ENCODE data around the gene CDH23.

The CDH23 gene

GRCh38 chr10:71746344-71747037 is 349.8 kb downstream of the CDH23 start:
- no peak for DNase-seq (ENCODE audit: extremely low read depth in 1 of 2, low read depth in 1 of 2)

DNA sequence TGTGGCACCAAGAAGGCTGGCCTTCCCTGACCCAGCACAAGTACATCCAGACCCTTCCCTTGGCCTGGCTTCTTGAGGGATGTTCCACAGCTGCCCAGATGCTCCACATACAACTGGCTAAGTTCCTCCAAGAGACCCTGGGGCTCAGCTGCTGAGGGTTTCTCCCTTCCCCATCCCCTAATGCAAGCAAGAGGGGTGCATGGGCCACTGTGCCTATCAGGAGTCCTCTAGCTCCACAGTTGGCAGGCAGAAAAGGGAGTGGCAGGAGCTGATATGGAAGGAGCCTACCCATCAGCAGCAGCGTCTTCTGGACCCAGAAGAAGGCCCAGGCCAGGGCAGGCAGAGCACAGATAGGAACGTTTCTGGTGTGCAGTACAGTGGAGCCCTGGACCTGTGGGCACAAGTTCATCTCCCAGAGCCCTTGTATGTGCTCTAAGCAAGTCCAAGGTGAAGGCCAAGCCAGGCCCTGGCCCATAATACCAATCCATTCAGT is 350.4 kb downstream of the CDH23 start:
- DNase-seq (ENCODE audit: extremely low read depth in 1 of 2, low read depth in 1 of 2): no peak

GRCh38 chr10:71747551-71748523 is 351.1 kb downstream of the CDH23 start:
- no peak for DNase-seq (ENCODE audit: extremely low read depth in 1 of 2, low read depth in 1 of 2)

DNA sequence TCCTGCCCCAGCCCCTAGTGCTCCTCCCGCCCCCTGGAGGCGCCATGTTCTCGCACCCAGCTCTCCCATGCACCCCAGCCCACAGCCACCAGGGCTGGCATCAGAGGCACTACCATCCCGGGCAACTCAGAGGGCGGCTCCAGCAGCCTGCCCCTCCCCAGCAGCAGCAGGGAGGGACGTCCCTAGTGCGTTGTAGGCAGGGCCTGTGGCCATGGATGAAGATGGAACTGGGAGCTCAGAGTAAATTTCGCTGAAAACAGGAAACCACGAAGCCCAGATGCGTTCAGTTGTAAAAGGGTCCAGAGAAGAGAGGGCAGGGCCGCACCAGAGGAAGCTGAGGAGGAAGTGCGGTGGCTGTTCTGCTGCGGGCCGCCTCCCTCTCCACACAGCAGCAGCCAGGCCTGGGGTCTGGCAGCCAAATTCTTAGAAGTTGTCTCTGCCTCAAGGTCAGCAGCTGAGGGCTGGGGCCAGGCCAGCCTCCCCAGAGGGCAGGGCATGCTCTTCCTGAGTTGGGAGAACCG is 352.0 kb downstream of the CDH23 start:
- peak in 1 of 2 donors; percentile 42 for DNase-seq (ENCODE audit: extremely low read depth in 1 of 2, low read depth in 1 of 2)

GRCh38 chr10:71749396-71749795 is 352.7 kb downstream of the CDH23 start:
- no peak for DNase-seq (ENCODE audit: extremely low read depth in 1 of 2, low read depth in 1 of 2)

GRCh38 chr10:71750124-71750841 is 353.6 kb downstream of the CDH23 start:
- DNase-seq (ENCODE audit: extremely low read depth in 1 of 2, low read depth in 1 of 2): no peak

GRCh38 chr10:71750986-71751385 is 354.3 kb downstream of the CDH23 start:
- no peak for DNase-seq (ENCODE audit: extremely low read depth in 1 of 2, low read depth in 1 of 2)

- DNase-seq (ENCODE audit: extremely low read depth in 1 of 2, low read depth in 1 of 2): no peak
These were observed 354.9 kb downstream of the CDH23 start for GRCh38 chr10:71751515-71752224.

DNA sequence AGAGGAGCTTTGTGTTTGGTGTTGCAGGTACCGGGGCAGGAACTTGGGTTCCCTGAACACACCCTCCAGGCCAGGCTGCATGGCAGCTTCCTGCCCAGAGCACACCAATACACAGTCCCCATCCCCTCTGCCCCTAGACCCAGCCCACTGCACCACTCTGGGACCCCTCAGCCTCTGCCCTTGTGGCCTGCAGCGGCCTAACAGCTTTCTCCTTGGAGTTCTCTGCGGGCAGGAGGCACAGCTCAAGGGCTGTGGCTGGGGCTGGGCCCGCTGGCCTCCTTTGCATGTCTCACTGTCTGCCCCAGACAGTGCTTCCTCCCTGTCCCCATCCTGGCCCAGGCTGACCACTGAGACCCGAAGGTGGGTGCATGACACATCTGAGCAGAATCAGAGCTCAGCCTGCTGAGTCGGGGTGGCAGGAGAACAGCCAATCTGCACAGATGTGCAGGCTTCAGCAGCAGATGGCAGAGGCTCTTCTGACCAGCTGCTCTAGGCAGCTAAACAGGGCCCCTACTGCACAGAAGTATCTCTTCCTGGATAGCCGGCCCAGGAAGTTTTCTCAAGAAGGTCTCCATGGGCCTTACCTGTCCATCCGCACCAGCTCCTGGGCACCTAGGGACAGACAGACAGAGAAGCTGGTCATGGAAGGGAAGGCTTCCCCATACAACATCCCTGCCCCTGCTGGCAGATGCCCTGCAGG is 355.8 kb downstream of the CDH23 start:
- no peak for DNase-seq (ENCODE audit: extremely low read depth in 1 of 2, low read depth in 1 of 2)

DNA sequence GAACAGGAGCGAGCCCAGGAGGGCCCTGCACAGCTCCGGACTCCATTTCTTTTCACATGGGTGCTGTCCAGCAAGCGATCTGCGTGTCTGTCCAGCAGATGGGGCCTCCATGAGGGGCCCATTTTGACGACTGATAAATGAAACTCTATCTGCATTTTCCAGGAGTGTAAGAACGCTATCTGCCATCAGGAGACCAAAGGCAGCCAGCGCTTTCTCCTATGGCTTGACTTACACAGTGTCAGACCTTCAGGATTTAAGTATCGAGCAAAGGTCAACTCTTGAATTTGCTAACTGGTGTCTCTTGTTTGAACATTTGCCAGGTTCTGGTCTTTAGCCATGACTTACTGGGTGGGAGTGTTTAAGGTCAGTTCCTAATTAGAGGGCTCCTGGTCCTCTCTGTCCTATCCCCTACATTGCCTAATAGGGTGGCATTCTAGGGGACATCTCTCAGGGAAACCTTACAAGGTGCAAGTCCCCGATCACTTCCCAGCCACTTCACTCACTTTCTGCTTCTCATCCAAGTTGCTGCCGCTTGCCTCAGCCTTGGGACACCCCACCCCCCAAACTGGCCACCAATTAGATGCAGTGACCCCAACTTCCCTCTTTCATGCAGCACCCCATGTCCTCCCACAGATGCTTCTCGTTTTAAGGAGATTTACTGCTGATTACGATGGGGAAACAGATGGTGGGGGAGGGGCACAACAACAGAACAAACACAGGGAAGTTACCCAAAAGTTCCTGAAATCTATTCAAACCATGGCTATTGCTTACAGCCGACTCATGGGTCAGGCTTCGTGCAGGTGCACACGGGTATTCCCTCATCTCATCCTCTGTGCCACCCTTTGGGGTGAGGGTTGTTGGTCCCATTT is 356.6 kb downstream of the CDH23 start:
- no peak for DNase-seq (ENCODE audit: extremely low read depth in 1 of 2, low read depth in 1 of 2)

DNA sequence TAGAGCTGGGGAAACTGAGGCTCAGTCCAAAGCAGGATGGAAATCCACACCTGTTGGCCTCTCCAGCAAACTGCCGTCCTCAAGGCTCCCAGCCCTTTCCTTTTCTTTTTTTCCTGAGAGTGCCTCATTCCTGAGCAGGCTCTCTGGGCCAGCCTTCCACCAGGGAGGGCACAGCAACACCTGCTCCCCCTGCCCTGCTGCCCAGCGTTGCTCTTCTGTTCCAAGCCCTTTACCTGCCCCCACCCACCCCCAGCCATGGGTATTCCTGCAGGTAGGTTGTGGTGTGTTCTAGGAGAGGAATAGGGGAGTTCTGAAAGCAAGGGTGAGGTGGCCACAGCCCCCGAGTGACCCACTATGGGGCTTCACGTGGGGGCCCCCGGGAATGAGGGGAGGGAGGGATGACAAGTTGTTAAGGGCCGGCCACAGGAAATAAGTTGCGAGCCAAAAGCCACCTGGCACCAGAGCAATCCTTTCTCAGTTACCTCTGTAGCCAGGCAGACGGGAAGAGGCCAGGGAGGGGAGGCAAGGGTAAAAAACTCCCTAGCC is 357.3 kb downstream of the CDH23 start:
- no peak for DNase-seq (ENCODE audit: extremely low read depth in 1 of 2, low read depth in 1 of 2)

GRCh38 chr10:71754562-71754961 is 357.8 kb downstream of the CDH23 start:
- no peak for DNase-seq (ENCODE audit: extremely low read depth in 1 of 2, low read depth in 1 of 2)

- no peak for DNase-seq (ENCODE audit: extremely low read depth in 1 of 2, low read depth in 1 of 2)
These were observed 358.6 kb downstream of the CDH23 start for GRCh38 chr10:71755179-71755879.

- no peak for DNase-seq (ENCODE audit: extremely low read depth in 1 of 2, low read depth in 1 of 2)
These were observed 359.8 kb downstream of the CDH23 start for GRCh38 chr10:71756311-71757191.

- DNase-seq (ENCODE audit: extremely low read depth in 1 of 2, low read depth in 1 of 2): no peak
These were observed 360.7 kb downstream of the CDH23 start for GRCh38 chr10:71757399-71757922.

- DNase-seq (ENCODE audit: extremely low read depth in 1 of 2, low read depth in 1 of 2): no peak
These were observed 364.4 kb downstream of the CDH23 start for GRCh38 chr10:71761105-71761511.

All from activated CD8-positive, alpha-beta memory T cell treated with anti-CD3 and anti-CD28 coated beads for 1 hour (primary cell).